GM19467 (cell line): ENCODE data around the gene RICTOR.
"Not testable (repeated sequence)": the region's sequence is repeated elsewhere in the genome, so short reads cannot be mapped to it uniquely, and the experiment has no call there.

Experiments used
- ATAC-seq: cut with Tn5 transposase; IDR thresholded peaks from one replicate; pipeline ENCODE4 v1.9.1; 2021; ENCODE audit warnings: mild to moderate bottlenecking, moderate library complexity; ENCODE audit not compliant: unreplicated experiment

The RICTOR gene

GRCh38 chr5:39013938-39014337 is 60.3 kb downstream of the RICTOR start:
- ATAC-seq, result no peak

GRCh38 chr5:39010958-39011357 is 63.2 kb downstream of the RICTOR start:
- ATAC-seq, result not testable (repeated sequence)

- no peak for ATAC-seq
Observed at GRCh38 chr5:39009981-39010380, 64.2 kb downstream of the RICTOR start.

- no peak for ATAC-seq
Observed at GRCh38 chr5:39009280-39009679, 64.9 kb downstream of the RICTOR start.

- ATAC-seq, result no peak
Observed at GRCh38 chr5:39006650-39007049, 67.5 kb downstream of the RICTOR start.

GRCh38 chr5:39005566-39006232 is 68.5 kb downstream of the RICTOR start:
- ATAC-seq, result no peak

- ATAC-seq, result no peak
Observed at GRCh38 chr5:39001683-39002082, 72.5 kb downstream of the RICTOR start.

GRCh38 chr5:38999037-38999436 is 75.2 kb downstream of the RICTOR start:
- ATAC-seq, result no peak

- no peak for ATAC-seq
Observed at GRCh38 chr5:38997591-38997990, 76.6 kb downstream of the RICTOR start.

GRCh38 chr5:38996123-38996522 is 78.1 kb downstream of the RICTOR start:
- ATAC-seq, result no peak

GRCh38 chr5:38994324-38994927 is 79.8 kb downstream of the RICTOR start:
- ATAC-seq, result peak; percentile 58

GRCh38 chr5:38989974-38990719 is 84.1 kb downstream of the RICTOR start:
- ATAC-seq, result not testable (repeated sequence)

- ATAC-seq, result no peak
Observed at GRCh38 chr5:38985909-38986452, 88.2 kb downstream of the RICTOR start.

- ATAC-seq, result no peak
Observed at GRCh38 chr5:38979535-38979934, 94.7 kb downstream of the RICTOR start.

- no peak for ATAC-seq
Observed at GRCh38 chr5:38978036-38978435, 96.2 kb downstream of the RICTOR start.

- no peak for ATAC-seq
Observed at GRCh38 chr5:38968665-38969064, 105.5 kb downstream of the RICTOR start.

- ATAC-seq, result no peak
Observed at GRCh38 chr5:38961691-38962090, 112.5 kb downstream of the RICTOR start.

- no peak for ATAC-seq
Observed at GRCh38 chr5:38953426-38954012, 120.7 kb downstream of the RICTOR start.

- ATAC-seq, result no peak
Observed at GRCh38 chr5:38948501-38948900, 125.7 kb downstream of the RICTOR start.

GRCh38 chr5:38944282-38944681 is 129.9 kb downstream of the RICTOR start:
- ATAC-seq, result no peak

GRCh38 chr5:38941912-38942311 is 132.3 kb downstream of the RICTOR start:
- no peak for ATAC-seq
